Measurements from ENCODE around the gene CPNE9. TPM values are rescaled to one million over a fixed set of nuclear protein-coding genes. Genes with fewer than 3 reads are reported as not detected.
A peak's percentile ranks its signal among the peaks of the same experiment; 100 is the strongest.

The CPNE9 gene
- total RNA-seq, 2 donors from 2014 or later: 0.15 to 0.62 TPM

- Mint-ChIP-seq H3K27ac (no peak overlapping the region), H3K27me3 (ENCODE audit: insufficient read depth) (peaks cover under 1% of the 10 kb centered on the region), H3K4me1 (no peaks in the 10 kb centered on the region), H3K4me3 (no peak overlapping the region), H3K36me3 (ENCODE audit: low read depth) (peaks cover 32% of the 10 kb centered on the region), H3K9me3 (no peaks in the 10 kb centered on the region)
- no peak overlapping the region for H3K27ac ChIP-seq (ENCODE audit: low read depth, low read length)
- no peak overlapping the region for H3K4me3 ChIP-seq (ENCODE audit: low read length)
- H3K9ac ChIP-seq (ENCODE audit: extremely low read depth, low read length, poor library complexity, severe bottlenecking): no peak overlapping the region
- no peak for DNase-seq
- no peaks in the 10 kb centered on the region for H3K9me3 ChIP-seq (ENCODE audit: control insufficient read depth, low read length)
- peaks cover 27% of the 10 kb centered on the region for H3K36me3 ChIP-seq (ENCODE audit: control insufficient read depth, insufficient read depth, low read length)
- 92 to 95% methylated on average over 5 of the region's 5 CpGs for WGBS, 2 experiments (ENCODE audit: insufficient coverage in 1 of 2, insufficient read length in 1 of 2)
- H3K27me3 ChIP-seq (ENCODE audit: control insufficient read depth, insufficient read depth, low read length, poor library complexity, severe bottlenecking): no peaks in the 10 kb centered on the region
- no peaks in the 10 kb centered on the region for H3K4me1 ChIP-seq (ENCODE audit: control insufficient read depth, insufficient read depth, low read length)
- TF ChIP-seq, protein P1, sequence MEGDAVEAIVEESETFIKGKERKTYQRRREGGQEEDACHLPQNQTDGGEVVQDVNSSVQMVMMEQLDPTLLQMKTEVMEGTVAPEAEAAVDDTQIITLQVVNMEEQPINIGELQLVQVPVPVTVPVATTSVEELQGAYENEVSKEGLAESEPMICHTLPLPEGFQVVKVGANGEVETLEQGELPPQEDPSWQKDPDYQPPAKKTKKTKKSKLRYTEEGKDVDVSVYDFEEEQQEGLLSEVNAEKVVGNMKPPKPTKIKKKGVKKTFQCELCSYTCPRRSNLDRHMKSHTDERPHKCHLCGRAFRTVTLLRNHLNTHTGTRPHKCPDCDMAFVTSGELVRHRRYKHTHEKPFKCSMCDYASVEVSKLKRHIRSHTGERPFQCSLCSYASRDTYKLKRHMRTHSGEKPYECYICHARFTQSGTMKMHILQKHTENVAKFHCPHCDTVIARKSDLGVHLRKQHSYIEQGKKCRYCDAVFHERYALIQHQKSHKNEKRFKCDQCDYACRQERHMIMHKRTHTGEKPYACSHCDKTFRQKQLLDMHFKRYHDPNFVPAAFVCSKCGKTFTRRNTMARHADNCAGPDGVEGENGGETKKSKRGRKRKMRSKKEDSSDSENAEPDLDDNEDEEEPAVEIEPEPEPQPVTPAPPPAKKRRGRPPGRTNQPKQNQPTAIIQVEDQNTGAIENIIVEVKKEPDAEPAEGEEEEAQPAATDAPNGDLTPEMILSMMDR (conservative IDR thresholded peaks at IDR 0.05): no peak
These were observed 58.3 kb downstream of the CPNE9 start for GRCh38 chr3:9761919-9762318.

GRCh38 chr3:9762871-9763270, 59.2 kb downstream of the CPNE9 start:
- Mint-ChIP-seq H3K27me3 (ENCODE audit: insufficient read depth) (peaks cover 8% of the 10 kb centered on the region), H3K27ac (no peak overlapping the region), H3K36me3 (ENCODE audit: low read depth) (peaks cover 29% of the 10 kb centered on the region), H3K4me1 (no peaks in the 10 kb centered on the region), H3K9me3 (no peaks in the 10 kb centered on the region), H3K4me3 (no peak overlapping the region)
- Histone ChIP-seq H3K36me3 (ENCODE audit: control insufficient read depth, insufficient read depth, low read length) (peaks cover 24% of the 10 kb centered on the region), H3K9ac (ENCODE audit: extremely low read depth, low read length, poor library complexity, severe bottlenecking) (no peak overlapping the region), H3K4me3 (ENCODE audit: low read length) (no peak overlapping the region), H3K27ac (ENCODE audit: low read depth, low read length) (no peak overlapping the region), H3K4me1 (ENCODE audit: control insufficient read depth, insufficient read depth, low read length) (no peaks in the 10 kb centered on the region), H3K27me3 (ENCODE audit: control insufficient read depth, insufficient read depth, low read length, poor library complexity, severe bottlenecking) (no peaks in the 10 kb centered on the region), H3K9me3 (ENCODE audit: control insufficient read depth, low read length) (no peaks in the 10 kb centered on the region)
- 93 to 94% methylated on average over 2 to 8 of the region's 8 CpGs for WGBS, 2 experiments (ENCODE audit: insufficient coverage in 1 of 2, insufficient read length in 1 of 2)
- TF ChIP-seq, protein P1 (conservative IDR thresholded peaks at IDR 0.05): no peak
- DNase-seq: no peak

GRCh38 chr3:9765865-9766264, 62.2 kb downstream of the CPNE9 start:
- TF ChIP-seq, protein P1 (conservative IDR thresholded peaks at IDR 0.05): no peak
- peak; percentile 76 for DNase-seq
- H3K4me3 Mint-ChIP-seq: no peak overlapping the region
- no peaks in the 10 kb centered on the region for H3K9me3 Mint-ChIP-seq
- H3K4me1 Mint-ChIP-seq: peaks cover 6% of the 10 kb centered on the region
- no peak overlapping the region for H3K9ac ChIP-seq (ENCODE audit: extremely low read depth, low read length, poor library complexity, severe bottlenecking)
- peaks cover 25% of the 10 kb centered on the region for H3K27me3 Mint-ChIP-seq (ENCODE audit: insufficient read depth)
- 83 to 88% methylated on average over 1 to 4 of the region's 4 CpGs for WGBS, 2 experiments (ENCODE audit: insufficient coverage in 1 of 2, insufficient read length in 1 of 2)
- no peaks in the 10 kb centered on the region for H3K9me3 ChIP-seq (ENCODE audit: control insufficient read depth, low read length)
- H3K27me3 ChIP-seq (ENCODE audit: control insufficient read depth, insufficient read depth, low read length, poor library complexity, severe bottlenecking): no peaks in the 10 kb centered on the region
- no peak overlapping the region for H3K27ac ChIP-seq (ENCODE audit: low read depth, low read length)
- H3K4me1 ChIP-seq (ENCODE audit: control insufficient read depth, insufficient read depth, low read length): no peaks in the 10 kb centered on the region
- H3K4me3 ChIP-seq (ENCODE audit: low read length): no peak overlapping the region
- peaks cover 9% of the 10 kb centered on the region for H3K36me3 ChIP-seq (ENCODE audit: control insufficient read depth, insufficient read depth, low read length)
- H3K36me3 Mint-ChIP-seq (ENCODE audit: low read depth): peaks cover 7% of the 10 kb centered on the region
- H3K27ac Mint-ChIP-seq: no peak overlapping the region
